ENCODE measurements around the gene RSPH6A. TPM values are rescaled to one million over a fixed set of nuclear protein-coding genes. Genes with fewer than 3 reads are reported as not detected.

Gene RSPH6A
- total RNA-seq, 1 experiment from 2014 or later: 0.39 TPM

DNA sequence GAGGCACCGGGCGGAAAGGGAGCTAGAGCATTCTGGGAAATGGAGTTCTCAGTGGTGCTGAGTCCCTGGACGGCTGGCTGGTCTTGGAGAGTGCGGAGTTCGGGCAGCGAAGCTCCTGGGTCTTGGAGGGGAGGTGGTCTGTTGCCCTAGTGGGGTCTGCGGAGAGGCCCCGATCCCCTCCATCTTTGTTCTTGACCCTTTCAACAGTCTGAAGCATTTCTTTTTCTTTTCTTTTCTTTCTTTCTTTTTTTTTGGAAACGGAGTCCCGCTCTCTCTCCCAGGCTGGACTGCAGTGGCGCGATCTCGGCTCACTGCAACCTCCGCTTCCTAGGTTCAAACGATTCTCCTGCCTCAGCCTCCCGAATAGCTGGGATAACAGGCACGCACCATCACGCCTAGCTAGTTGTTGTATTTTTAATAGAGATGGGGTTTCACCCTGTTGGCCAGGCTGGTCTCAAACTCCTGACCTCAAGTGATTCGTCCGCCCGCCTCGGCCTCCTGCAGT, 48.3 kb upstream of the RSPH6A start:
- H3F3A ChIP-seq (ENCODE audit: insufficient read depth, low read depth): peaks cover 19% of the 10 kb centered on the region; the same call in 1 of the 2 replicates
- H3K9me2 ChIP-seq (ENCODE audit: insufficient read depth): no peaks in the 10 kb centered on the region
- peaks cover 8% of the 10 kb centered on the region; the same call in 1 of the 2 replicates for H4K20me1 ChIP-seq (ENCODE audit: insufficient read depth)
- peak overlapping the region; percentile 75 for H3K4me2 ChIP-seq
- intact Hi-C loops (cut with micrococcal nuclease; ENCODE audit: unreplicated experiment): loop anchor here (1.0 to 10.0 kb wide), 3 partner anchors 23 to 401 kb away; partner anchors contain the start of gene IRF2BP1
- peak overlapping the region; percentile 91 for H2AFZ ChIP-seq
- peaks cover 15% of the 10 kb centered on the region for H3K4me1 ChIP-seq (replicated peaks; ENCODE audit: insufficient read depth)
- H3K27ac ChIP-seq: no peak overlapping the region
- BruUV-seq (replicated peaks): no TSS peak
- TF ChIP-seq EZH2 (IDR thresholded peaks at IDR 0.05; ENCODE audit: low read depth): peak; percentile 84; the same call in 1 of the 2 replicates
- TF ChIP-seq, protein P1, sequence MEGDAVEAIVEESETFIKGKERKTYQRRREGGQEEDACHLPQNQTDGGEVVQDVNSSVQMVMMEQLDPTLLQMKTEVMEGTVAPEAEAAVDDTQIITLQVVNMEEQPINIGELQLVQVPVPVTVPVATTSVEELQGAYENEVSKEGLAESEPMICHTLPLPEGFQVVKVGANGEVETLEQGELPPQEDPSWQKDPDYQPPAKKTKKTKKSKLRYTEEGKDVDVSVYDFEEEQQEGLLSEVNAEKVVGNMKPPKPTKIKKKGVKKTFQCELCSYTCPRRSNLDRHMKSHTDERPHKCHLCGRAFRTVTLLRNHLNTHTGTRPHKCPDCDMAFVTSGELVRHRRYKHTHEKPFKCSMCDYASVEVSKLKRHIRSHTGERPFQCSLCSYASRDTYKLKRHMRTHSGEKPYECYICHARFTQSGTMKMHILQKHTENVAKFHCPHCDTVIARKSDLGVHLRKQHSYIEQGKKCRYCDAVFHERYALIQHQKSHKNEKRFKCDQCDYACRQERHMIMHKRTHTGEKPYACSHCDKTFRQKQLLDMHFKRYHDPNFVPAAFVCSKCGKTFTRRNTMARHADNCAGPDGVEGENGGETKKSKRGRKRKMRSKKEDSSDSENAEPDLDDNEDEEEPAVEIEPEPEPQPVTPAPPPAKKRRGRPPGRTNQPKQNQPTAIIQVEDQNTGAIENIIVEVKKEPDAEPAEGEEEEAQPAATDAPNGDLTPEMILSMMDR (conservative IDR thresholded peaks at IDR 0.05): no peak
- H3K36me3 ChIP-seq (ENCODE audit: low read depth): peaks cover 14% of the 10 kb centered on the region; the same call in 1 of the 2 replicates
- peaks cover 42% of the 10 kb centered on the region for H3K79me2 ChIP-seq (ENCODE audit: low read depth)
- peak overlapping the region; percentile 67; the same call in 1 of the 2 replicates for H3K4me3 ChIP-seq
- ChIA-PET POLR2A (ENCODE audit: unreplicated experiment) (interaction anchor here (0.5 to 1.0 kb wide), 8 partner anchors 39 to 409 kb away, joined by 3 to 10 read pairs (median 4); partner anchors contain the start of genes CCDC61 and MYPOP), CTCF (interaction anchor here (0.7 to 1.5 kb wide), 5 partner anchors 19 to 214 kb away, joined by 3 to 6 read pairs (median 4); no protein-coding TSS in a partner anchor)
- no peaks in the 10 kb centered on the region for H3K9me3 ChIP-seq (ENCODE audit: insufficient read depth, low read depth)
- no peak for DNase-seq
- peaks cover 47% of the 10 kb centered on the region for H3K27me3 ChIP-seq (ENCODE audit: insufficient read depth, low read depth)

DNA sequence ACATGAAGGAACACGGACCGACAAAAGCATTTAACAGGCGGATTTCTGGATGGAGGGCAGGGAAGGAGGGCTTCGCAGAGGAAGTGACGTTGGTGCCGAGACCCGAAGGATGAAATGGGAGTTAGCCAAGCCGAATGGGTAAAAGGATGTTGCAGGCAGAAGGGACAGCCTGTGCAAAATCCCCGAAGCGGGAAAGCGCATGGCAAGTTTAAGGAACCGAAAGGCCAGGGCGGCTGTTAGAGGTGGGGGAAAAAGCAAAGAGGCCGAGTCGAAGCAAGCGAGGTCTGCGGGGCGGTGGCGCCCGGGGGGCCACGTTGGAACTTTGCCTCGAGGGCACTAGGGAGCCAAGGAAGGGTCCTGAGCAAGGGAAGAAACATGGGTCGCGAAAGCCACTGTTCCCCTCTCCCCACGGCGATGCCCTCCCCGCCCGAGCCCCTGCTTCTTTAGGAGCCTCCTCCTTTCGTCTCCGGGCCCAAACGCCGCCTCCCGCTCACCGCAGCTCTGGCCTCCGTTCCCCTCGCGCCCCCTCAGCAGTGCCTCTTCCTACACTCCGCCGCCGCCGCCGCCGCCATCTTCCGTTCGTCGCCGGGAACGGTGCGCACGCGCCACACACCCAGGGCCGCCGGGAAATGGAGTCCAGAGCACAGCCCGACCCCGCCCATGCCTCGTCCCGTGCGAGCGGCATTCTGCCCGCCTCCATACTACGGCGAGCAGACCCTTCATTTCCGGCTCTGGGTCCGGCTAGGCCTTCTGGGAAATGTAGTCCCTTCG, 47.6 kb upstream of the RSPH6A start, which contains the start of gene SYMPK:
Gene SYMPK (minus strand): TSS at position 584 of the 771 bp plus-strand sequence. CDS start 8,652 bp downstream, outside the sequence.
- Histone ChIP-seq H3K9me2 (ENCODE audit: insufficient read depth) (no peaks in the 10 kb centered on the region), H3K9me3 (ENCODE audit: insufficient read depth, low read depth) (no peaks in the 10 kb centered on the region), H2AFZ (peak within 1 kb of the TSS; percentile 91), H3K27ac (peak within 1 kb of the TSS; percentile 30), H3F3A (ENCODE audit: insufficient read depth, low read depth) (peaks cover 19% of the 10 kb centered on the region; the same call in 1 of the 2 replicates), H3K36me3 (ENCODE audit: low read depth) (peaks cover 14% of the 10 kb centered on the region; the same call in 1 of the 2 replicates), H4K20me1 (ENCODE audit: insufficient read depth) (peaks cover 8% of the 10 kb centered on the region; the same call in 1 of the 2 replicates), H3K27me3 (ENCODE audit: insufficient read depth, low read depth) (peaks cover 41% of the 10 kb centered on the region), H3K4me1 (replicated peaks; ENCODE audit: insufficient read depth) (peaks cover 15% of the 10 kb centered on the region), H3K4me3 (peak within 1 kb of the TSS; percentile 67), H3K79me2 (ENCODE audit: low read depth) (peaks cover 47% of the 10 kb centered on the region), H3K4me2 (peak within 1 kb of the TSS; percentile 81)
- intact Hi-C loops (cut with micrococcal nuclease; ENCODE audit: unreplicated experiment): loop anchor here (1.0 to 10.0 kb wide), 3 partner anchors 24 to 402 kb away; partner anchors contain the start of gene IRF2BP1
- POLR2A ChIA-PET (ENCODE audit: unreplicated experiment): interaction anchor here (0.5 to 1.0 kb wide), 9 partner anchors 40 to 408 kb away, joined by 3 to 10 read pairs (median 4); partner anchors contain the start of genes CCDC61 and MYPOP
- BruUV-seq (replicated peaks): TSS peak; percentile 95
- CTCF ChIA-PET: interaction anchor here (0.7 to 1.5 kb wide), 5 partner anchors 20 to 214 kb away, joined by 3 to 6 read pairs (median 4); no protein-coding TSS in a partner anchor
- TF ChIP-seq, protein P1 (conservative IDR thresholded peaks at IDR 0.05): no peak; the same call in 1 of the 2 replicates
- DNase-seq: peak; percentile 97

DNA sequence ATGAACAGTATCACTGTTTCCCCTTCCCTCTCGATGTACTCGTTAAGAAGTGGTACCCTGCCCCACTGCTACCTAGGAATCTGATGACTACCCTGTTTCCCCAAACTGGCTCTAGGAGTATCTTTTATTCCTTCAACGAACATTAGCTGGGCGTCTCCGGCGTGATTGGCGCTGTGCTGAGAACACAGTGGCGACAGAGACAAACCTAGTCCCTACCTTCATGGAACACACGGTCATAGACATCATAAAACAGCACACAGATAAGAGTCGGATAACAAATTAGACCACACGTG, 47.1 kb upstream of the RSPH6A start:
- H3K27ac ChIP-seq: peak overlapping the region; percentile 30
- ChIA-PET CTCF (interaction anchor here (1.5 kb wide), 1 partner anchor 79 kb away, joined by 3 read pairs; no protein-coding TSS in a partner anchor), POLR2A (ENCODE audit: unreplicated experiment) (interaction anchor here (0.6 kb wide), 1 partner anchor 79 kb away, joined by 7 read pairs; no protein-coding TSS in a partner anchor)
- peaks cover 19% of the 10 kb centered on the region; the same call in 1 of the 2 replicates for H3F3A ChIP-seq (ENCODE audit: insufficient read depth, low read depth)
- intact Hi-C loops (cut with micrococcal nuclease; ENCODE audit: unreplicated experiment): loop anchor here (10.0 kb wide), 2 partner anchors 213 to 403 kb away; no protein-coding TSS in a partner anchor
- peaks cover 14% of the 10 kb centered on the region; the same call in 1 of the 2 replicates for H3K36me3 ChIP-seq (ENCODE audit: low read depth)
- H4K20me1 ChIP-seq (ENCODE audit: insufficient read depth): peaks cover 8% of the 10 kb centered on the region; the same call in 1 of the 2 replicates
- H3K9me2 ChIP-seq (ENCODE audit: insufficient read depth): no peaks in the 10 kb centered on the region
- peak overlapping the region; percentile 81 for H3K4me2 ChIP-seq
- no TSS peak for BruUV-seq (replicated peaks)
- H3K9me3 ChIP-seq (ENCODE audit: insufficient read depth, low read depth): no peaks in the 10 kb centered on the region
- H2AFZ ChIP-seq: peak overlapping the region; percentile 89
- H3K4me1 ChIP-seq (replicated peaks; ENCODE audit: insufficient read depth): peaks cover 15% of the 10 kb centered on the region
- DNase-seq: no peak
- H3K4me3 ChIP-seq: peak overlapping the region; percentile 67
- TF ChIP-seq, protein P1 (conservative IDR thresholded peaks at IDR 0.05): no peak
- TF ChIP-seq EZH2 (IDR thresholded peaks at IDR 0.05; ENCODE audit: low read depth): no peak
- H3K27me3 ChIP-seq (ENCODE audit: insufficient read depth, low read depth): peaks cover 36% of the 10 kb centered on the region
- peaks cover 47% of the 10 kb centered on the region for H3K79me2 ChIP-seq (ENCODE audit: low read depth)

Measured in PC-9 (cell line).